GM23338 (cell line): Measurements from ENCODE around the gene DNAJC17. TPM values are rescaled to one million over a fixed set of nuclear protein-coding genes. Genes with fewer than 3 reads are reported as not detected.

Experiments used
- ATAC-seq: fragments of 200-7000 bp; cut with Tn5 transposase; 3 replicates; pipeline ENCODE4 v1.9.1; 2020
- DNase-seq: peaks from one replicate; pipeline ENCODE4 v3.0.0-alpha.2; 2015; ENCODE audit warnings: low spot score
- H2AFZ ChIP-seq: fragments of 200-600 bp; sonication (generic); 2 replicates; pipeline ENCODE4 v1.8.0; 2016; ENCODE audit warnings: antibody characterized with exemption, mild to moderate bottlenecking, moderate library complexity
- H3F3A ChIP-seq: fragments of 200-600 bp; sonication (generic); replicated peaks from 2 replicates; pipeline ENCODE4 v1.8.0; 2017; ENCODE audit warnings: antibody characterized with exemption, mixed run types, low read depth
- H3K27ac ChIP-seq: fragments of 200-600 bp; sonication (generic); 2 replicates; pipeline ENCODE4 v1.6.1; 2016; ENCODE audit warnings: low read depth
- H3K27me3 ChIP-seq: fragments of 200-600 bp; sonication (generic); 2 replicates; pipeline ENCODE4 v1.8.0; 2016; ENCODE audit warnings: mild to moderate bottlenecking, mixed run types, moderate library complexity; ENCODE audit not compliant: insufficient read depth
- H3K36me3 ChIP-seq: fragments of 200-600 bp; sonication (generic); 2 replicates; pipeline ENCODE4 v1.8.0; 2016; ENCODE audit warnings: mild to moderate bottlenecking; ENCODE audit not compliant: insufficient read depth
- H3K4me1 ChIP-seq: fragments of 200-600 bp; sonication (generic); 2 replicates; pipeline ENCODE4 v1.8.0; 2016; ENCODE audit warnings: mild to moderate bottlenecking, moderate library complexity; ENCODE audit not compliant: insufficient read depth
- H3K4me2 ChIP-seq: fragments of 200-600 bp; sonication (generic); 2 replicates; pipeline ENCODE4 v1.7.1; 2017; ENCODE audit warnings: mixed run types
- H3K4me3 ChIP-seq: fragments of 200-600 bp; sonication (generic); 2 replicates; pipeline ENCODE4 v1.6.1; 2016; ENCODE audit warnings: mixed run types
- H3K79me2 ChIP-seq: fragments of 200-600 bp; sonication (generic); replicated peaks from 2 replicates; pipeline ENCODE4 v1.8.0; 2017; ENCODE audit warnings: mild to moderate bottlenecking; ENCODE audit not compliant: insufficient read depth
- H3K9me2 ChIP-seq: fragments of 200-600 bp; sonication (generic); 2 replicates; pipeline ENCODE4 v1.8.0; 2017; ENCODE audit not compliant: insufficient read depth
- H4K20me1 ChIP-seq: fragments of 200-600 bp; sonication (generic); replicated peaks from 2 replicates; pipeline ENCODE4 v1.8.0; 2017; ENCODE audit warnings: mild to moderate bottlenecking; ENCODE audit not compliant: insufficient read depth
- H3K27ac Mint-ChIP-seq: 2 replicates; pipeline ENCODE4 v1.8.0; 2020; ENCODE audit warnings: inconsistent platforms, mild to moderate bottlenecking, moderate library complexity, mixed read lengths
- H3K27me3 Mint-ChIP-seq: 3 replicates; pipeline ENCODE4 v1.8.0; 2022; ENCODE audit warnings: low read depth, mild to moderate bottlenecking, moderate library complexity, mixed read lengths, inconsistent platforms; ENCODE audit not compliant: insufficient read depth, poor library complexity
- H3K36me3 Mint-ChIP-seq: 3 replicates; pipeline ENCODE4 v1.8.0; 2021; ENCODE audit warnings: low read depth, mild to moderate bottlenecking, inconsistent platforms, moderate library complexity, mixed read lengths
- H3K4me1 Mint-ChIP-seq: 3 replicates; pipeline ENCODE4 v1.8.0; 2020; ENCODE audit warnings: mild to moderate bottlenecking, inconsistent platforms, mixed read lengths
- H3K4me3 Mint-ChIP-seq: 3 replicates; pipeline ENCODE4 v1.8.0; 2021; ENCODE audit warnings: moderate library complexity, mild to moderate bottlenecking, inconsistent platforms, mixed read lengths
- H3K9me3 Mint-ChIP-seq: 3 replicates; pipeline ENCODE4 v1.8.0; 2020; ENCODE audit warnings: moderate library complexity, mild to moderate bottlenecking, inconsistent platforms, mixed read lengths
- CREB1 ChIP-seq: fragments of 250-450 bp; sonication (Bioruptor Pico); IDR thresholded peaks from 2 replicates; pipeline ENCODE4 v1.5.0; 2020; ENCODE audit warnings: low read depth, mild to moderate bottlenecking, moderate library complexity
- EZH2phosphoT487 ChIP-seq: fragments of 200-600 bp; sonication (generic); IDR thresholded peaks from one replicate; pipeline ENCODE4 v1.8.1; 2018; ENCODE audit warnings: antibody characterized with exemption; ENCODE audit not compliant: unreplicated experiment
- JUNB ChIP-seq: IDR thresholded peaks from one replicate; pipeline ENCODE4 v1.6.1; 2016; ENCODE audit warnings: antibody characterized with exemption; ENCODE audit not compliant: unreplicated experiment
- POLR2AphosphoS5 ChIP-seq: IDR thresholded peaks from 2 replicates; pipeline ENCODE4 v1.6.1; 2016; ENCODE audit warnings: antibody characterized with exemption, low read depth
- STAT1 ChIP-seq: IDR thresholded peaks from one replicate; pipeline ENCODE4 v1.6.1; 2016; ENCODE audit warnings: antibody characterized with exemption; ENCODE audit not compliant: unreplicated experiment
- ZNF114 ChIP-seq: fragments of 250-450 bp; sonication (Bioruptor Pico); IDR thresholded peaks from 2 replicates; pipeline ENCODE4 v1.5.0; 2020; ENCODE audit warnings: mild to moderate bottlenecking, moderate library complexity
- ZNF331 ChIP-seq: fragments of 250-450 bp; sonication (Bioruptor Pico); IDR thresholded peaks from 2 replicates; pipeline ENCODE4 v1.5.0; 2020; ENCODE audit warnings: low read depth, mild to moderate bottlenecking, moderate library complexity
- polyA plus RNA-seq: library from polyadenylated mRNA; unstranded; fragments of >200 nt; fragmentation: Nextera tagmentation; extraction: Ambion mirVana; gene quantifications from 2 replicates; pipeline ENCODE4 v1.2.1, GENCODE V29; 2016
- total RNA-seq: library from RNA; depleted of rRNA; stranded (reverse); fragments of >200 nt; shearing (Covaris generic); gene quantifications from 2 replicates; pipeline ENCODE4 v1.2.3, GENCODE V29; 2014
- TF ChIP-seq, protein P1 (sequence below): IDR thresholded peaks from 2 replicates; pipeline ENCODE4 v1.6.1; 2016; ENCODE audit warnings: antibody characterized with exemption
- TF ChIP-seq, protein P2 (sequence below), 2 experiments: fragments of 200-600 bp in 1 of 2; sonication (generic) in 1 of 2; conservative IDR thresholded peaks; 2 replicates each; pipeline versions ENCODE4 v1.5.1 to v1.6.1; 2016 to 2017; ENCODE audit warnings: antibody characterized with exemption in 2 of 2, low read depth in 2 of 2, mild to moderate bottlenecking in 2 of 2, moderate library complexity in 1 of 2
- TF ChIP-seq, protein P3 (sequence below): IDR thresholded peaks from one replicate; pipeline ENCODE4 v1.6.1; 2018; ENCODE audit warnings: antibody characterized with exemption; ENCODE audit not compliant: unreplicated experiment

Gene DNAJC17
- total and polyA plus RNA-seq, 2 experiments from 2014 or later = 23.0 to 77.6 TPM

DNA sequence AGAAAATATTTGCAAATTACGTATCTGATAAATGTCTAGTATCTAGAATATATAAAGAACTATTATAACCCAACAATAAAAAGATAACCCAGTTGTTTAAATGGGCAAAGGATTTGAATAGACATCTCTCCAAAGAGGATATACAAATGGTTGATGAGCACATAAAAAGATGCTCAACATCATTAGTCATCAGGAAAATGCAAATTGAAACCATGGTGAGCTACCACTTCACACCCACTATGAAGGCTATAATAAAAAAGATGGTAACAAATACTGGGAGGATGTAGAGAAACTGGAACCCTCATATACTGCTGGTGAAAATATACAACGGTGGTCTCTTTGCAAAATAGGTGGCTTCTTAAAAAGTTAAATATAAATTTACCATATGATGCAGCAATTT is 84.3 kb downstream of the DNAJC17 start (continued):
- TF ChIP-seq, protein P1, sequence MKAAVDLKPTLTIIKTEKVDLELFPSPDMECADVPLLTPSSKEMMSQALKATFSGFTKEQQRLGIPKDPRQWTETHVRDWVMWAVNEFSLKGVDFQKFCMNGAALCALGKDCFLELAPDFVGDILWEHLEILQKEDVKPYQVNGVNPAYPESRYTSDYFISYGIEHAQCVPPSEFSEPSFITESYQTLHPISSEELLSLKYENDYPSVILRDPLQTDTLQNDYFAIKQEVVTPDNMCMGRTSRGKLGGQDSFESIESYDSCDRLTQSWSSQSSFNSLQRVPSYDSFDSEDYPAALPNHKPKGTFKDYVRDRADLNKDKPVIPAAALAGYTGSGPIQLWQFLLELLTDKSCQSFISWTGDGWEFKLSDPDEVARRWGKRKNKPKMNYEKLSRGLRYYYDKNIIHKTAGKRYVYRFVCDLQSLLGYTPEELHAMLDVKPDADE = no peak
- TF ChIP-seq JUNB (no peak), CREB1 (CRISPR knock-in tag) (no peak)

DNA sequence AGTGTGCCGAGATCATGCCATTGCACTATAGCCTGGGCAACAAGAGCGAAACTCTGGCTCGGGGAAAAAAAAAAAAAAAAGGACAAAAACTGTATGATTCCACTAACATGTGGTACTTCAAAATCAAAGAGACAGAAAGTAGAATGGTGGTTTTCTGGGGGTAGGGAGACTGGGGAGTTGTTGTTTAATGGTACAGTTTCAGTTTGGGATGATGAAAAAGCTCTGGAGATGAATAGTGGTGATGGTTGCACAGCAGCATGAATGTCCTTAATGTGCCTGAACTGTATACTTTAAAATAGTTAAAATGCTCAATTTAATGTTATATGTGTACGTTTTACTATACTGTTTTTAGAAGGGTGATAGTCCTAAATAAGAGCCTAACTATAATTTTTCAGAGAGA is 84.9 kb downstream of the DNAJC17 start:
- H2AFZ ChIP-seq = no peak overlapping the region
- H3K4me1 Mint-ChIP-seq = no peaks in the 10 kb centered on the region
- H3K4me2 ChIP-seq = no peak overlapping the region
- no peaks in the 10 kb centered on the region for H3F3A ChIP-seq
- H3K9me3 Mint-ChIP-seq = no peaks in the 10 kb centered on the region
- H3K4me3 ChIP-seq = no peak overlapping the region
- DNase-seq = no peak
- no peaks in the 10 kb centered on the region for H3K27me3 Mint-ChIP-seq
- H3K27ac ChIP-seq = 0 out of 2 replicates have a peak overlapping the region, but pooled peaks have one; percentile 7
- H3K4me1 ChIP-seq = no peaks in the 10 kb centered on the region
- H3K9me2 ChIP-seq = no peaks in the 10 kb centered on the region
- no peak for ATAC-seq
- no peak for TF ChIP-seq STAT1
- TF ChIP-seq, protein P2, sequence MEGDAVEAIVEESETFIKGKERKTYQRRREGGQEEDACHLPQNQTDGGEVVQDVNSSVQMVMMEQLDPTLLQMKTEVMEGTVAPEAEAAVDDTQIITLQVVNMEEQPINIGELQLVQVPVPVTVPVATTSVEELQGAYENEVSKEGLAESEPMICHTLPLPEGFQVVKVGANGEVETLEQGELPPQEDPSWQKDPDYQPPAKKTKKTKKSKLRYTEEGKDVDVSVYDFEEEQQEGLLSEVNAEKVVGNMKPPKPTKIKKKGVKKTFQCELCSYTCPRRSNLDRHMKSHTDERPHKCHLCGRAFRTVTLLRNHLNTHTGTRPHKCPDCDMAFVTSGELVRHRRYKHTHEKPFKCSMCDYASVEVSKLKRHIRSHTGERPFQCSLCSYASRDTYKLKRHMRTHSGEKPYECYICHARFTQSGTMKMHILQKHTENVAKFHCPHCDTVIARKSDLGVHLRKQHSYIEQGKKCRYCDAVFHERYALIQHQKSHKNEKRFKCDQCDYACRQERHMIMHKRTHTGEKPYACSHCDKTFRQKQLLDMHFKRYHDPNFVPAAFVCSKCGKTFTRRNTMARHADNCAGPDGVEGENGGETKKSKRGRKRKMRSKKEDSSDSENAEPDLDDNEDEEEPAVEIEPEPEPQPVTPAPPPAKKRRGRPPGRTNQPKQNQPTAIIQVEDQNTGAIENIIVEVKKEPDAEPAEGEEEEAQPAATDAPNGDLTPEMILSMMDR (conservative IDR thresholded peaks at IDR 0.05; ENCODE audit: low read depth in 2 of 2) = no peak
- no peak for TF ChIP-seq POLR2AphosphoS5
- TF ChIP-seq, protein P3, sequence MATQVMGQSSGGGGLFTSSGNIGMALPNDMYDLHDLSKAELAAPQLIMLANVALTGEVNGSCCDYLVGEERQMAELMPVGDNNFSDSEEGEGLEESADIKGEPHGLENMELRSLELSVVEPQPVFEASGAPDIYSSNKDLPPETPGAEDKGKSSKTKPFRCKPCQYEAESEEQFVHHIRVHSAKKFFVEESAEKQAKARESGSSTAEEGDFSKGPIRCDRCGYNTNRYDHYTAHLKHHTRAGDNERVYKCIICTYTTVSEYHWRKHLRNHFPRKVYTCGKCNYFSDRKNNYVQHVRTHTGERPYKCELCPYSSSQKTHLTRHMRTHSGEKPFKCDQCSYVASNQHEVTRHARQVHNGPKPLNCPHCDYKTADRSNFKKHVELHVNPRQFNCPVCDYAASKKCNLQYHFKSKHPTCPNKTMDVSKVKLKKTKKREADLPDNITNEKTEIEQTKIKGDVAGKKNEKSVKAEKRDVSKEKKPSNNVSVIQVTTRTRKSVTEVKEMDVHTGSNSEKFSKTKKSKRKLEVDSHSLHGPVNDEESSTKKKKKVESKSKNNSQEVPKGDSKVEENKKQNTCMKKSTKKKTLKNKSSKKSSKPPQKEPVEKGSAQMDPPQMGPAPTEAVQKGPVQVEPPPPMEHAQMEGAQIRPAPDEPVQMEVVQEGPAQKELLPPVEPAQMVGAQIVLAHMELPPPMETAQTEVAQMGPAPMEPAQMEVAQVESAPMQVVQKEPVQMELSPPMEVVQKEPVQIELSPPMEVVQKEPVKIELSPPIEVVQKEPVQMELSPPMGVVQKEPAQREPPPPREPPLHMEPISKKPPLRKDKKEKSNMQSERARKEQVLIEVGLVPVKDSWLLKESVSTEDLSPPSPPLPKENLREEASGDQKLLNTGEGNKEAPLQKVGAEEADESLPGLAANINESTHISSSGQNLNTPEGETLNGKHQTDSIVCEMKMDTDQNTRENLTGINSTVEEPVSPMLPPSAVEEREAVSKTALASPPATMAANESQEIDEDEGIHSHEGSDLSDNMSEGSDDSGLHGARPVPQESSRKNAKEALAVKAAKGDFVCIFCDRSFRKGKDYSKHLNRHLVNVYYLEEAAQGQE = no peak
- no peak for TF ChIP-seq EZH2phosphoT487
- TF ChIP-seq ZNF114 (CRISPR knock-in tag) = no peak
- TF ChIP-seq ZNF331 (CRISPR knock-in tag) = no peak
- no peak overlapping the region for H3K27ac Mint-ChIP-seq
- peaks cover 33% of the 10 kb centered on the region; the same call in 1 of the 2 replicates for H3K36me3 ChIP-seq
- H3K79me2 ChIP-seq = no peaks in the 10 kb centered on the region
- peaks cover 37% of the 10 kb centered on the region; the same call in 2 of the 3 replicates for H3K36me3 Mint-ChIP-seq
- H3K27me3 ChIP-seq = no peaks in the 10 kb centered on the region
- H4K20me1 ChIP-seq = no peaks in the 10 kb centered on the region; the same call in 1 of the 2 replicates
- H3K4me3 Mint-ChIP-seq = no peak overlapping the region
